ENCODE results near the gene TROAP. TPM values are rescaled to one million over a fixed set of nuclear protein-coding genes. Genes with fewer than 3 reads are reported as not detected.

The TROAP gene
- total and polyA plus RNA-seq, 2 donors (not counting 1 experiment from before 2014, with no cell fraction given): 0.88 to 1.0 TPM

GRCh38 chr12:49330032-49330619 is 7.1 kb downstream of the TROAP start:
- intact Hi-C loops (cut with micrococcal nuclease): no loop called here
- H3K27ac Mint-ChIP-seq: no peak overlapping the region
- POLR2A ChIA-PET: no interaction called here
- peaks cover 11 to 16% of the 10 kb centered on the region in 2 donors for H3K4me1 ChIP-seq (ENCODE audit: control insufficient read depth in 2 of 2, insufficient read depth in 2 of 2, low read length in 2 of 2)
- no peaks in the 10 kb centered on the region for H3K36me3 ChIP-seq (replicated peaks in 1 of 2; ENCODE audit: control extremely low read depth in 1 of 2, control insufficient read depth in 1 of 2, extremely low read depth in 1 of 2, insufficient read depth in 2 of 2, low read length in 1 of 2)
- ATAC-seq (ENCODE audit: low read depth): no peak
- TF ChIP-seq EZH2 (IDR thresholded peaks at IDR 0.05; ENCODE audit: borderline replicate concordance, insufficient read depth, low read depth, low read length, poor library complexity, severe bottlenecking) (no peak), CTCF (IDR thresholded peaks at IDR 0.05) (no peak)
- no peak for DNase-seq
- H3K4me2 ChIP-seq (replicated peaks; ENCODE audit: low read depth, low read length, poor library complexity, severe bottlenecking): no peak overlapping the region
- H3K4me1 Mint-ChIP-seq: peaks cover 13% of the 10 kb centered on the region
- no peak overlapping the region for H2AFZ ChIP-seq (ENCODE audit: insufficient read depth, low read depth, low read length, poor library complexity, severe bottlenecking)
- no peak overlapping the region for H3K27ac ChIP-seq (ENCODE audit: low read length in 2 of 2)
- no peaks in the 10 kb centered on the region for H3K79me2 ChIP-seq (ENCODE audit: control insufficient read depth, insufficient read depth, low read length)
- H3K27me3 ChIP-seq (replicated peaks in 1 of 4; ENCODE audit: control extremely low read depth in 1 of 4, control insufficient read depth in 3 of 4, insufficient read depth in 4 of 4, low read length in 3 of 4): peaks cover 0 to 39% (median 21%) of the 10 kb centered on the region in 4 experiments
- peaks cover 31% of the 10 kb centered on the region for H3K27me3 Mint-ChIP-seq
- no peak overlapping the region for H3K9ac ChIP-seq (ENCODE audit: low read length)
- H3K9me3 Mint-ChIP-seq (ENCODE audit: insufficient read depth): no peaks in the 10 kb centered on the region
- H3K9me3 ChIP-seq (ENCODE audit: control extremely low read depth in 1 of 3, control insufficient read depth in 2 of 3, insufficient read depth in 1 of 3, low read length in 2 of 3): peaks cover 0 to 11% (median 0%) of the 10 kb centered on the region in 3 donors
- CTCF ChIA-PET: interaction anchor here (4.5 to 5.1 kb wide), 2 partner anchors 12 to 183 kb away, joined by 42 to 54 read pairs; no protein-coding TSS in a partner anchor
- H4K20me1 ChIP-seq (ENCODE audit: control insufficient read depth, insufficient read depth, low read length, poor library complexity, severe bottlenecking): no peaks in the 10 kb centered on the region
- H3K4me3 ChIP-seq (ENCODE audit: control extremely low read depth in 1 of 5, extremely low read depth in 1 of 5, insufficient read depth in 1 of 5, low read depth in 2 of 5, low read length in 4 of 5): no peak overlapping the region
- 93% methylated on average over 4 of the region's 7 CpGs for WGBS (ENCODE audit: insufficient coverage)
- no peak overlapping the region for H3K4me3 Mint-ChIP-seq

DNA sequence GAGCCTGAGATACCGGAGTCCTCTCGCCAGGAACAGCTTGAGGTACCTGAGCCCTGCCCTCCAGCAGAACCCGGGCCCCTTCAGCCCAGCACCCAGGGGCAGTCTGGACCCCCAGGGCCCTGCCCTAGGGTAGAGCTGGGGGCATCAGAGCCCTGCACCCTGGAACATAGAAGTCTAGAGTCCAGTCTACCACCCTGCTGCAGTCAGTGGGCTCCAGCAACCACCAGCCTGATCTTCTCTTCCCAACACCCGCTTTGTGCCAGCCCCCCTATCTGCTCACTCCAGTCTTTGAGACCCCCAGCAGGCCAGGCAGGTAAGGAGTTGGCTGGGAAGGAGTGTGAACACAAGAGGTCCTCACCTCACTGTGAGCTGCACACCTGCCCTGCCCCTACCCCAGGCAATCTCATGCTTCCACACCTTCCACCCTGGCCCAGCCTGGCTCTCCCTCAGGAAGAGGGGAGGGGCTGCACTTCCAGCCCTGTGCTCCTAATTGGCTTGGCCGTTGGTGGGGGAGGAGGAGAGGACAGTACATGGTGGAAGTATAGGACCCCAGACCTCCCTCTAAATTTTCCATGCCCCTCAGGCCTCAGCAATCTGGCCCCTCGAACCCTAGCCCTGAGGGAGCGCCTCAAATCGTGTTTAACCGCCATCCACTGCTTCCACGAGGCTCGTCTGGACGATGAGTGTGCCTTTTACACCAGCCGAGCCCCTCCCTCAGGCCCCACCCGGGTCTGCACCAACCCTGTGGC is 7.8 kb downstream of the TROAP start:
- peaks cover 0 to 44% (median 27%) of the 10 kb centered on the region in 4 experiments for H3K27me3 ChIP-seq (replicated peaks in 1 of 4; ENCODE audit: control extremely low read depth in 1 of 4, control insufficient read depth in 3 of 4, insufficient read depth in 4 of 4, low read length in 3 of 4)
- no peak overlapping the region for H3K9ac ChIP-seq (ENCODE audit: low read length)
- H3K4me3 ChIP-seq (ENCODE audit: control extremely low read depth in 1 of 5, extremely low read depth in 1 of 5, insufficient read depth in 1 of 5, low read depth in 2 of 5, low read length in 4 of 5): no peak overlapping the region
- H3K79me2 ChIP-seq (ENCODE audit: control insufficient read depth, insufficient read depth, low read length): no peaks in the 10 kb centered on the region
- TF ChIP-seq EZH2 (IDR thresholded peaks at IDR 0.05; ENCODE audit: borderline replicate concordance, insufficient read depth, low read depth, low read length, poor library complexity, severe bottlenecking): no peak
- TF ChIP-seq CTCF (IDR thresholded peaks at IDR 0.05): no peak
- Mint-ChIP-seq H3K27me3 (peaks cover 38% of the 10 kb centered on the region), H3K4me1 (peaks cover 18% of the 10 kb centered on the region), H3K4me3 (no peak overlapping the region), H3K27ac (no peak overlapping the region), H3K9me3 (ENCODE audit: insufficient read depth) (no peaks in the 10 kb centered on the region)
- CTCF ChIA-PET: interaction anchor here (0.7 to 8.5 kb wide), 12 partner anchors 8 to 282 kb away, joined by 3 to 95 read pairs (median 10); partner anchors contain the start of genes DNAJC22, PRPH and TROAP
- H4K20me1 ChIP-seq (ENCODE audit: control insufficient read depth, insufficient read depth, low read length, poor library complexity, severe bottlenecking): no peaks in the 10 kb centered on the region
- POLR2A ChIA-PET: interaction anchor here (0.9 to 1.2 kb wide), 2 partner anchors 8 to 12 kb away, joined by 3 read pairs; partner anchors contain the start of gene TROAP
- peaks cover 0 to 15% (median 0%) of the 10 kb centered on the region in 3 donors for H3K9me3 ChIP-seq (ENCODE audit: control extremely low read depth in 1 of 3, control insufficient read depth in 2 of 3, insufficient read depth in 1 of 3, low read length in 2 of 3)
- H3K4me2 ChIP-seq (replicated peaks; ENCODE audit: low read depth, low read length, poor library complexity, severe bottlenecking): no peak overlapping the region
- no peaks in the 10 kb centered on the region for H3K36me3 ChIP-seq (replicated peaks in 1 of 2; ENCODE audit: control extremely low read depth in 1 of 2, control insufficient read depth in 1 of 2, extremely low read depth in 1 of 2, insufficient read depth in 2 of 2, low read length in 1 of 2)
- no peak overlapping the region for H3K27ac ChIP-seq (ENCODE audit: low read length in 2 of 2)
- intact Hi-C loops (cut with micrococcal nuclease): no loop called here
- no peak overlapping the region for H2AFZ ChIP-seq (ENCODE audit: insufficient read depth, low read depth, low read length, poor library complexity, severe bottlenecking)
- DNase-seq: no peak
- H3K4me1 ChIP-seq (ENCODE audit: control insufficient read depth in 2 of 2, insufficient read depth in 2 of 2, low read length in 2 of 2): peaks cover 15 to 16% of the 10 kb centered on the region in 2 donors
- WGBS (ENCODE audit: insufficient coverage): 91% methylated on average over 11 of the region's 14 CpGs
- no peak for ATAC-seq (ENCODE audit: low read depth)
